Lower leg skin (tissue), 4 donors: Measurements from ENCODE around the gene DNAAF8. TPM values are rescaled to one million over a fixed set of nuclear protein-coding genes. Genes with fewer than 3 reads are reported as not detected.

ENCODE experiments used
- DNase-seq, 2 donors: peaks; one replicate each; pipeline ENCODE4 v3.0.0-alpha.2; 2019; ENCODE audit warnings: low spot score in 2 of 2
- H3K4me3 ChIP-seq: fragments of 200-600 bp; sonication (generic); 2 replicates; pipeline ENCODE4 v1.5.1; 2017; ENCODE audit warnings: mild to moderate bottlenecking, low read depth; ENCODE audit not compliant: poor library complexity, severe bottlenecking
- POLR2A ChIP-seq, 2 donors: fragments of 450-650 bp; IDR thresholded peaks; one replicate each; pipeline ENCODE4 v1.6.1; 2016 to 2017; ENCODE audit warnings: antibody characterized with exemption in 2 of 2, mild to moderate bottlenecking in 1 of 2, moderate library complexity in 1 of 2
- WGBS, 2 donors: methylation state at CpG; one replicate each; pipeline ENCODE4 v1.1.5; 2018; 5-methylcytosine and 5-hydroxymethylcytosine counted together
- intact Hi-C: fragments of 100-400 bp; cut with DNase I; formaldehyde crosslinking; loops from one replicate; pipeline ENCODE4 v1.15.0; 2023; ENCODE audit warnings: low total_unique reads
- total RNA-seq, 4 donors: library from RNA; depleted of rRNA; stranded (reverse); fragments of >200 nt; gene quantifications; one replicate each; pipeline ENCODE4 v1.1.0, GENCODE V29; 2016
- TF ChIP-seq, protein P1 (sequence below), 3 donors: fragments of 450-650 bp; IDR thresholded peaks; one replicate each; pipeline ENCODE4 v1.5.1; 2016; ENCODE audit warnings: antibody characterized with exemption in 3 of 3, mild to moderate bottlenecking in 3 of 3, moderate library complexity in 2 of 3

Gene DNAAF8
- total RNA-seq, 4 donors from 2014 or later: 0.16 to 1.4 TPM; not detected in 2

DNA sequence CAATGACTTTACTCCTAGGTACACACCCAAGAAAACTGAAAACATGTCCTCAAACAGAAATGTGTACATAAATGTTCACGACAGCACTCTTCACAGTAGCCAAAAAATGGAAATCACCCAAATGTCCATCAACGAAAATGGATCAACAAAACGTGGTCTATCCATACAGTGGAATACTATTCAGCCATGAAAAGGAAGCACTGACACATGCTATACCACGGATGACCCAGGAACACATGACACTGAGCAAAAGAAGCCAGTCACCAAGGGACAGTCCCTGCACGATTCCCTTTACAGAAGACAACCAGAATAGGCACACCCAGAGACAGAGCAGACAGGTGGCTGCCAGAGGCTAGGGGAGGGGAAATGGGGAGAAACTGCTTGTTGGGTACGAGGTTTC is 21.4 kb downstream of the DNAAF8 start:
- no peak for DNase-seq

DNA sequence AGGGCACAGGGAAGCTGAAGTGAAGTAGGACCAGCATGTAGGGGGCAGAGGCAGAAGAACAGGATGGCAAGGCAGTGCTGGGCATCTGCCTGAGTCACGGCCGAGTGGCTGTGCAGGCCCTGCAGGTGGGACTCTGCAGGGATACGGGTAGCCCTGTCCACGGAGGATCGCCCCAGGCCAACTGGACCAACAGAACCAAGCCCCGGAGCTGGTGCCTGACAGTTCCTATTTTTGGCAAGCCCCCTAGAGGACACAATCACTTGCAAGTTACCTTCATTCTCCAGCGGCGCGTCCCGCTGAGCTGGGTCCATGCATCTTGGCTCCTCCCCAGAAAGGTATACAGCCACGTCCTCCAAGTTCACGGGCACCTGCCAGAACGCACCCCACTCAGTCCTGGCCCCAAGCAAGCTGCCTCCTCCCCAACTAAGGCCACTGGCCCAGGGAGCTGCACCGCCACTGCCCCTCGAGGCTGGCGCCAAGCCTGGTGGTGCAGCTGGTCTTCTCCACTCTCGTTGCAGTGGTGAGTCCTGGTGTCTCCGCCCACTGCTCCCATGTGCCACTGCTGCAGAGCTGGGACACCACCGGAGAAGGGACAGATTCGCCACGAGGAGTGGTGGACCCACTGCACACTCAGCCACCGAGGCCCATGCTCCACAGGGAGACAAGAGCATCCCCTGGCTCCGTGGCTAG is 26.0 kb downstream of the DNAAF8 start:
- intact Hi-C loops: no loop called here
- H3K4me3 ChIP-seq: no peak overlapping the region
- DNase-seq: no peak
- no peak for TF ChIP-seq POLR2A (IDR thresholded peaks at IDR 0.05)
- TF ChIP-seq, protein P1, sequence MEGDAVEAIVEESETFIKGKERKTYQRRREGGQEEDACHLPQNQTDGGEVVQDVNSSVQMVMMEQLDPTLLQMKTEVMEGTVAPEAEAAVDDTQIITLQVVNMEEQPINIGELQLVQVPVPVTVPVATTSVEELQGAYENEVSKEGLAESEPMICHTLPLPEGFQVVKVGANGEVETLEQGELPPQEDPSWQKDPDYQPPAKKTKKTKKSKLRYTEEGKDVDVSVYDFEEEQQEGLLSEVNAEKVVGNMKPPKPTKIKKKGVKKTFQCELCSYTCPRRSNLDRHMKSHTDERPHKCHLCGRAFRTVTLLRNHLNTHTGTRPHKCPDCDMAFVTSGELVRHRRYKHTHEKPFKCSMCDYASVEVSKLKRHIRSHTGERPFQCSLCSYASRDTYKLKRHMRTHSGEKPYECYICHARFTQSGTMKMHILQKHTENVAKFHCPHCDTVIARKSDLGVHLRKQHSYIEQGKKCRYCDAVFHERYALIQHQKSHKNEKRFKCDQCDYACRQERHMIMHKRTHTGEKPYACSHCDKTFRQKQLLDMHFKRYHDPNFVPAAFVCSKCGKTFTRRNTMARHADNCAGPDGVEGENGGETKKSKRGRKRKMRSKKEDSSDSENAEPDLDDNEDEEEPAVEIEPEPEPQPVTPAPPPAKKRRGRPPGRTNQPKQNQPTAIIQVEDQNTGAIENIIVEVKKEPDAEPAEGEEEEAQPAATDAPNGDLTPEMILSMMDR (IDR thresholded peaks at IDR 0.05): no peak
- WGBS, 2 donors: 89 to 92% methylated on average over 23 of the region's 23 CpGs

More for the DNA sequence above, 21.4 kb downstream of the DNAAF8 start:
- TF ChIP-seq, protein P1 (IDR thresholded peaks at IDR 0.05): no peak
- no peak for TF ChIP-seq POLR2A (IDR thresholded peaks at IDR 0.05)
- 93 to 97% methylated on average over 6 of the region's 6 CpGs for WGBS, 2 donors
- intact Hi-C loops: no loop called here
- H3K4me3 ChIP-seq: no peak overlapping the region

DNA sequence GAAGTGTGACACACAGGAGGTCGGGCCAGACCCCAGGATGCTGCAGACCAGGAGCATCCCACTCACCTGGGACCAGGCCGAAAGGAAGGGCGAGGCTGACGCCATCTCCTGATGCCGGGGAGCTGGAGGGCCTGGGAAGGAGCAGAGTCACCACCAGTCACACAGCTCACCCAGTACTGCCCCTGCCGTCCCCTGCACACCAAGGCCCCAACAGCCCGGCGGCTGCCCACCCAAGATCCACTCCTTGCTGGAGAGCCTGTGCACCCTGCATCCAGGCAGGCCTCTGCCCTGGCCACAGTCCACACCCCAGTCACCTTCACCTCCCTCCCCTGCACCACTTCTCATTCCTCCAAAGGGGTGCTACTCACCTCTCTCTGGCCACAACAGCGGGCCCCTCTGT is 27.9 kb downstream of the DNAAF8 start:
- TF ChIP-seq, protein P1 (IDR thresholded peaks at IDR 0.05): no peak
- no peak for TF ChIP-seq POLR2A (IDR thresholded peaks at IDR 0.05)
- WGBS, 2 donors: 84 to 93% methylated on average over 9 of the region's 9 CpGs
- H3K4me3 ChIP-seq: no peak overlapping the region
- intact Hi-C loops: no loop called here
- DNase-seq: no peak

DNA sequence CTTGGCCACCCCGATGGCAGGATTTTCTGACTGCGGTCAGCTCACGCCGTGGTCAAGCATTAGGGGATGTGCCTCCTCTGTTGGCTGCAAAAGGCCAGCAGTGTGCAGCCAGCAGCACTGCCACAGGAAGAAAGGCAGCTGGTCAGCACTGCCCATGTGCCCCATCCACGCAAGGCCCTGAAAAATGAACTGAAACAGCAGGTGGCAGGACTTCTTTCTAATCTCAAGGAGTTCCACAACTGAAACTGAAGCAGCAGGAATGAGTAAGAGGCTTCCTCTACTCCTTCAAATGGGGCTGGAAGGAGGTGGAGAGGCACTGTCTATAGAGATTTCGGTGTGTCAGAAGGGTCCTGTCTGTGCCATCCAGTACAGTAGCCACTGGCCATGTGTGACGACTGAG is 29.5 kb downstream of the DNAAF8 start:
- WGBS, 2 donors: 93 to 97% methylated on average over 6 to 7 of the region's 7 CpGs
- intact Hi-C loops: no loop called here
- no peak for DNase-seq
- no peak overlapping the region for H3K4me3 ChIP-seq
- TF ChIP-seq, protein P1 (IDR thresholded peaks at IDR 0.05): no peak
- TF ChIP-seq POLR2A (IDR thresholded peaks at IDR 0.05): no peak

DNA sequence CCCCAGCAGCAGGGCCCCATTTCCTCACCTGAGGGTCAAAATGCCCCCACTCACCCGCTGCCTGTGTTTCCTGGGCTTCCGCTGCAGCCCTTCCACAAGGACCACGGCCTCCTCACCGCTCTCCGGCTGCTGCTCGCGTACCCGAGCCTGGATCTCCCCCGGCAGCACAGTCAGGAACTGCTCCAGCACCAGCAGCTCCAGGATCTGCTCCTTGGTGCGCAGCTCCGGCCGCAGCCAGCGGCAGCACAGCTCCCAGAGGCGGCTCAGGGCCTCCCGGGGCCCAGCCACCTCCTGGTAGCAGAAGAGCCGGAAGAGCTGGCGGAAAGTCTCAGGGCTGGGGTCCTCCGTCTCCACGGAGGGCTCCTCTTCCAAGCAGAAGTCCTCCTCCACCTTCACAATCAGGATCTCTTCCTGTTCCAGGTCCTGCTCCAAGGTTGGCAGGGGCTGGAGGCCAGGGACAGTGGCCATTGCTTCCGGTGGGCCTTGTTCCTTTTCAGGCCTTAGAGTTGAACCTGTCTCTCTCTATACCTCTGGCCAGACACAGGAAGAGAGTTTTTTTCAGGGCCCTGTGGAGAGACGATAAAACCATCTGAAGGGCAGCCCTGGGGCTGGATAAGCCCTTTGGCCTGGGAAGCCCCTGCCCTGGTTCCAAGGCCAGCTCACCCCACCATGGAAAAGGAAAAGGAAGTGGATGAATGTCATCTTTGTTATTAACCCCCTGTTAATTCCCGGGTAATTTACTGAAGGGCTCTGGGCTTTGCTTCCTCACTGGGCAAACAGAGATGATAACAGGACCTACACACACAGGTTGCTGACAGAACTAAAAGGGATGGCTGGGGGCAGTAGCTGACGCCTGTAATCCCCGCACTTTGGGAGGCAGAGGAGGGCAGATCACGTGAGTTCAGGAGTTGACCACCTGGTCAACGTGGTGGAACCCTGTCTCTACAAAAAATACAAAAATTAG is 31.5 kb downstream of the DNAAF8 start:
- no peak for DNase-seq
- TF ChIP-seq POLR2A (IDR thresholded peaks at IDR 0.05): no peak
- TF ChIP-seq, protein P1 (IDR thresholded peaks at IDR 0.05): no peak
- no peak overlapping the region for H3K4me3 ChIP-seq
- intact Hi-C loops: no loop called here
- WGBS, 2 donors: 74 to 76% methylated on average over 26 of the region's 26 CpGs
